Upper lobe of left lung (tissue), 6 donors: ENCODE results near the gene COL18A1. TPM values are rescaled to one million over a fixed set of nuclear protein-coding genes. Genes with fewer than 3 reads are reported as not detected.

Experiments used
- ATAC-seq, 2 donors: fragments of 200-7000 bp; cut with Tn5 transposase; one replicate each; pipeline ENCODE4 v1.9.1; 2022; ENCODE audit warnings: mild to moderate bottlenecking in 2 of 2, moderate library complexity in 2 of 2; ENCODE audit not compliant: low FRiP score in 2 of 2
- DNase-seq, 2 donors: peaks; one replicate each; pipeline ENCODE4 v3.0.0-alpha.2; 2019 to 2020
- H3K27ac ChIP-seq, 4 donors: fragments of 200-600 bp; sonication (generic); one replicate each; pipeline ENCODE4 v1.5.1; 2016 to 2019
- H3K27me3 ChIP-seq, 4 donors: fragments of 200-600 bp; sonication (generic); one replicate each; pipeline ENCODE4 v1.5.1; 2017 to 2019
- H3K36me3 ChIP-seq, 4 donors: fragments of 200-600 bp; sonication (generic); one replicate each; pipeline ENCODE4 v1.5.1; 2016 to 2019
- H3K4me1 ChIP-seq, 4 donors: fragments of 200-600 bp; sonication (generic); one replicate each; pipeline ENCODE4 v1.5.1; 2018 to 2019
- H3K4me3 ChIP-seq, 4 donors: fragments of 200-600 bp; sonication (generic); one replicate each; pipeline ENCODE4 v1.5.1; 2017 to 2019; ENCODE audit warnings: mild to moderate bottlenecking in 2 of 4, moderate library complexity in 1 of 4
- H3K9me3 ChIP-seq, 4 donors: fragments of 200-600 bp; sonication (generic); one replicate each; pipeline ENCODE4 v1.5.1; 2018 to 2019
- EP300 ChIP-seq, 4 donors: sonication (generic); formaldehyde crosslinking; IDR thresholded peaks; one replicate each; pipeline ENCODE4 v1.5.1; 2017; ENCODE audit warnings: antibody characterized with exemption in 4 of 4, control low read depth in 2 of 4
- POLR2A ChIP-seq, 4 donors: fragments of 450-650 bp; IDR thresholded peaks; one replicate each; pipeline ENCODE4 v1.5.1; 2016 to 2017; ENCODE audit warnings: antibody characterized with exemption in 4 of 4, mild to moderate bottlenecking in 2 of 4
- POLR2AphosphoS5 ChIP-seq, 2 donors: sonication (generic); formaldehyde crosslinking; IDR thresholded peaks; one replicate each; pipeline ENCODE4 v1.5.1; 2017; ENCODE audit warnings: antibody characterized with exemption in 2 of 2
- WGBS, 2 donors: methylation state at CpG; one replicate each; pipeline ENCODE4 v1.1.5; 2017 to 2018; 5-methylcytosine and 5-hydroxymethylcytosine counted together
- total RNA-seq, 6 donors: library from RNA; depleted of rRNA in 4 of 6; stranded (reverse); fragments of >200 nt in 4 of 6; gene quantifications; one replicate each; pipeline versions ENCODE4 v1.1.0 to v1.2.1, GENCODE V29; 2016 to 2021
- TF ChIP-seq, protein P1 (sequence below), 6 experiments: fragments of 450-650 bp in 4 of 6; fragments of 200-600 bp in 2 of 6; sonication (generic) in 2 of 6; IDR thresholded peaks; one replicate each; pipeline ENCODE4 v1.5.1; 2016 to 2019; ENCODE audit warnings: antibody characterized with exemption in 6 of 6
- donor health status: DM: no; HTN: no; CAD: no; lungs with moderate emphysema.
- donor health status: DM: no; HTN: yes; CAD: no; lungs with severe emphysema.

COL18A1 gene
- total RNA-seq, 6 donors from 2014 or later = 34.5 to 138 (median 70.5) TPM

DNA sequence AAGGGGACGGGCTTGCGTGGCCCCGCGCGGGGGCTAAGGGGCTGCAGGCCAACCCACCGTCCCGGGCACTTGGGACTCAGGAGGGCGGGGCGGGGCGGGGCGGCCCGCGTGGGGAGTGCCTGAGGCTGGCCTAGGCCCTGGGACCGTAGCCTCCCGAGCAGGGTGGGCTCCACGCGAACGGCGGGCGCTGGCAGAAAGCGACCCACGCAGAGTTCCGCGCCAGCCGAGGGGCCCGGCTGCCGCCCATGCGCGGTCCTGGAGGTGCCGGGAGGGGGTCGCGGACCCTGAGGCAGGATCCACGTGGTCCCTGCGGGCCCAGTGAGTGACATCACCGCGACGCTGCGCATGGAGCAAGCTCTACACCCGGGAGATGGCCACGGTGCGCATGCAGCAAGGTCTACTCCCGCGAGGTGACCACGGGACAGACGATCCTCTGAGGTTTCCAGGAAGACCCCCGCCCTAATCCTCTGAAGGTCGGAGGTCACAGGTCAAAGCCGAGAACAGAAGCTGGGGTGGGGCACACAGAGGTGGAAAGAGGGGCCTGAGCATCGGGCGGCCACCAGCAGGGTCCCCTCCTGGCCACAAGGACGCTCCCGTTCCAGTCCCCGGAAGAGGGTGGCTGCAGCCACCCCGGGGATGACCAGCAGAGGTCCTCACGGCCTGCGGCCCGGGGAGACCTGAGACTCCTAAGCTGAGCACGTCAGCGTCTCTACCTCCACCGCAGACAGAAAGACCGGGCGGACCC lies 150.8 kb downstream of the COL18A1 start:
- Histone ChIP-seq H3K4me1 (peaks cover 0 to 37% (median 16%) of the 10 kb centered on the region in 4 donors), H3K27me3 (no peaks in the 10 kb centered on the region), H3K36me3 (no peaks in the 10 kb centered on the region), H3K27ac (peak overlapping the region; percentile 62 to 86 (median 76)), H3K9me3 (no peaks in the 10 kb centered on the region), H3K4me3 (peak overlapping the region; percentile 51 to 66 (median 56))
- DNase-seq = peak; percentile 80 to 92
- WGBS, 2 donors = 23 to 43% methylated on average over 12 to 39 of the region's 62 CpGs
- peak in 1 of 4 donors; percentile 23 for TF ChIP-seq POLR2A (IDR thresholded peaks at IDR 0.05)
- no peak for TF ChIP-seq EP300 (IDR thresholded peaks at IDR 0.05)
- TF ChIP-seq POLR2AphosphoS5 (IDR thresholded peaks at IDR 0.05) = no peak
- TF ChIP-seq, protein P1, sequence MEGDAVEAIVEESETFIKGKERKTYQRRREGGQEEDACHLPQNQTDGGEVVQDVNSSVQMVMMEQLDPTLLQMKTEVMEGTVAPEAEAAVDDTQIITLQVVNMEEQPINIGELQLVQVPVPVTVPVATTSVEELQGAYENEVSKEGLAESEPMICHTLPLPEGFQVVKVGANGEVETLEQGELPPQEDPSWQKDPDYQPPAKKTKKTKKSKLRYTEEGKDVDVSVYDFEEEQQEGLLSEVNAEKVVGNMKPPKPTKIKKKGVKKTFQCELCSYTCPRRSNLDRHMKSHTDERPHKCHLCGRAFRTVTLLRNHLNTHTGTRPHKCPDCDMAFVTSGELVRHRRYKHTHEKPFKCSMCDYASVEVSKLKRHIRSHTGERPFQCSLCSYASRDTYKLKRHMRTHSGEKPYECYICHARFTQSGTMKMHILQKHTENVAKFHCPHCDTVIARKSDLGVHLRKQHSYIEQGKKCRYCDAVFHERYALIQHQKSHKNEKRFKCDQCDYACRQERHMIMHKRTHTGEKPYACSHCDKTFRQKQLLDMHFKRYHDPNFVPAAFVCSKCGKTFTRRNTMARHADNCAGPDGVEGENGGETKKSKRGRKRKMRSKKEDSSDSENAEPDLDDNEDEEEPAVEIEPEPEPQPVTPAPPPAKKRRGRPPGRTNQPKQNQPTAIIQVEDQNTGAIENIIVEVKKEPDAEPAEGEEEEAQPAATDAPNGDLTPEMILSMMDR (IDR thresholded peaks at IDR 0.05) = peak; percentile 68 to 96 (median 86)
- ATAC-seq = peak; percentile 81 to 93

DNA sequence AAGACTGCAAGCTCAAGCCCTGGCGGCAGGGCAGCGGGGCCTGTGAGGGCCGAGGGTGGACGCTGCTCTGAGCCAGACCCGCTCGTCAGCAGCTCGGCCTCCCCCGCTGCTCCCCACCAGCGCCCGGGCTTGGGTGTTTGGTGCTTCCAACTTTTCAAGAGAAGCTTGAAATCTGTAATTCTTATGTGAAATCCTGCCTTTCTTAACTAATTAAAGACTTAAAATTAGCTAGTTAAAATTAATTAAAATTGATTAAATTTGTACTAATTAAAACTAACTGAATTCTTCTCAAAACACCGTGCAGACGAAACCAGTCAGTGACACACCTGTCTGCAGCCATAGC lies 151.3 kb downstream of the COL18A1 start:
- ATAC-seq (no peak), DNase-seq (no peak)
- peak overlapping the region in 3 of 4 donors; percentile 51 to 59 (median 54) for H3K4me3 ChIP-seq
- no peaks in the 10 kb centered on the region for H3K36me3 ChIP-seq
- peak overlapping the region in 3 of 4 donors; percentile 62 to 86 (median 81) for H3K27ac ChIP-seq
- no peaks in the 10 kb centered on the region for H3K9me3 ChIP-seq
- TF ChIP-seq, protein P1 (IDR thresholded peaks at IDR 0.05) = peak in 1 of 6 experiments; percentile 22
- TF ChIP-seq POLR2A (IDR thresholded peaks at IDR 0.05) = no peak
- 61 to 67% methylated on average over 9 to 12 of the region's 12 CpGs for WGBS, 2 donors
- H3K4me1 ChIP-seq = peaks cover 0 to 37% (median 15%) of the 10 kb centered on the region in 4 donors
- no peaks in the 10 kb centered on the region for H3K27me3 ChIP-seq

DNA sequence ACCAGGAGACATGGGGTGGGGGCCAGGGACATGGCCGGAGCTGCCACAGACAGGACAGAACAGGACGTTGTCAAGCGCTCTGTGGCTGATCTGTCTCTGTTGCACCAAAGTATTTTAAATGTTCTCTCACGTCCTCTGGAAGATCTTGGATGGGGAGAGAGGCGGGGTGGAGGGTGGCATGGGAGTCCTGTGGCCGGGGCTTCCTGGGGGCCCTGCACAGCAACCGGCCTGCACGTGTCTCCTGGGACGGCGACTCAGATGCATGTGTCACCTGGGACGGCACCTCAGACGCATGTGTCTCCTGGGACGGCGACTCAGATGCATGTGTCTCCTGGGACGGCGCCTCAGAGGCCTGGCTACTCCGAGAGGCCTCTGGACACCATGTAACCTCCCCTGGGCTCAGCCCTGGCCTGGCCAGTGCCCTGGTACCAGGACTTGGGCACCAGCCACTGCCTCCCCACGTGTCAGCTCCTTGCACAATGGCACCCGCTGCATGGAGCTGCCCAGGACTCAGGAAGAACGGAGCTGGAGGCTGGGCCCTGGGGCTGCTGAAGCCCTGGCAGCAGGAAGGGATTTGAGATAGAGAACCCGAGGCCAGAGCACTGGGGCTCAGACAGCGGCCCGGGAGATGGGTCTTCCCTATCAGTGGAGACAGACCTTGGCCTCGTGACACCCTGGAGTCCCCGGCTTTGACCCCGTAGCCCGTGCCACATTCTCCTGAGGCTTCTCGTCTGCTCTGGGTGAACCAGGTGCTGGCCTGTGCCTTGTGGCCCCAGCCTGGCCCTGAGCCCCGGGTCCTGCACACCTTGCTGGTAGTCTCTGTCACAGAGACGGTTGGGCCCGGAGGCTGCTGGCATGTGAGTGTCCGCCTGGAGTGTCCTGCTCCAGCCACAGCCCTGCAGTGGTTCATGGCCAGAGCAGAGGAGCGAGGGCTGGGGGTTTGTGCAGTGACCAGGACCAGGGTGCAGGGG lies 152.0 kb downstream of the COL18A1 start:
- ATAC-seq (no peak), DNase-seq (peak; percentile 35 to 76)
- Histone ChIP-seq H3K36me3 (no peaks in the 10 kb centered on the region), H3K27ac (peak overlapping the region in 1 of 4 donors; percentile 62), H3K9me3 (no peaks in the 10 kb centered on the region), H3K27me3 (no peaks in the 10 kb centered on the region), H3K4me1 (peaks cover 0 to 30% (median 12%) of the 10 kb centered on the region in 4 donors), H3K4me3 (no peak overlapping the region)
- 81% methylated on average over 20 to 21 of the region's 33 CpGs for WGBS, 2 donors
- TF ChIP-seq, protein P1 (IDR thresholded peaks at IDR 0.05) = no peak
- TF ChIP-seq EP300 (IDR thresholded peaks at IDR 0.05) (no peak), POLR2AphosphoS5 (IDR thresholded peaks at IDR 0.05) (no peak), POLR2A (IDR thresholded peaks at IDR 0.05) (no peak)

DNA sequence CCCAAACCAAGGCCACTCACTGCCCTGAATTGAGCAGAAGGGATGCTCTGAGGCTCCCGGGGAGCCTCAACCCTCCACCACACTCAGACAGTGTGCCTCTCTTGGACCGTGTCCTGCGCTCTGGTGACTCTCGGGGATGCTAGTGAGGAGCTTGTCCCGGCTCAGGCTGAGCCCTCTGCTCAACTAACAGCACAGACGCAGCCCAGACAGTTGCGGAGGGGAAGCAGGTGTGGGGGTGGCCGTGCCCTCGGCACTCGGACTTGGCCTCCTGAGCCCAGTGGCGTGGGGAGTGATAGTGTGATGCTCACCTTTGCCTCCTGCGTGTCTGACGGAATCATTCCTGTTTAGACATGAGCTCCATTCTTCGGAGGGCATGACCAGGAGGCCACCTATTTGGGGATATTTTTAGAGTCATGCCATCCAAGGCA lies 152.7 kb downstream of the COL18A1 start:
- Histone ChIP-seq H3K4me3 (no peak overlapping the region), H3K9me3 (no peaks in the 10 kb centered on the region), H3K27ac (no peak overlapping the region), H3K27me3 (no peaks in the 10 kb centered on the region), H3K4me1 (peaks cover 0 to 23% (median 9%) of the 10 kb centered on the region in 4 donors), H3K36me3 (no peaks in the 10 kb centered on the region)
- TF ChIP-seq EP300 (IDR thresholded peaks at IDR 0.05) = no peak
- TF ChIP-seq, protein P1 (IDR thresholded peaks at IDR 0.05) = no peak
- no peak for TF ChIP-seq POLR2AphosphoS5 (IDR thresholded peaks at IDR 0.05)
- no peak for TF ChIP-seq POLR2A (IDR thresholded peaks at IDR 0.05)
- peak in 1 of 2 donors; percentile 15 for DNase-seq
- 84 to 93% methylated on average over 12 to 13 of the region's 14 CpGs for WGBS, 2 donors
- ATAC-seq = no peak
